Measurements from ENCODE around the gene CDC42EP4.

The CDC42EP4 gene

DNA sequence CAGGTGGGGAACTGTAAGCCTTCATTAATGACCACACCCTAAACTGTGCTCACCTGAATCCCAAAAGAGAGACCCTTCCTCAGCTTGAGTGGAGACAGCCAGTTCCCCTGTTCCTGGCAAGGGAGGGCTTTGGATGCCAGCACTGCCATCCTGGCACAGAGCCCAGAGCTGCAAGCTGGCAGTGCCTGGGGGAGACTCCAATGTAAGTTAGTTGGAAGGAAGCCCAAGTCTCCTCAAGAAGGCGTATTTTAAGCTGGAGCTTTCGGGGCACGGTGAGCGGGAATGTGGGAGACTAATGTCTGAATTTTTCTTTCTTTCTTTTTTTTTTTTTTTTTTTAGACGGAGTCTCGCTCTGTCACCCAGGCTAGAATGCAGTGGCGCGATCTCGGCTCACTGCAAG, 4.7 kb downstream of the CDC42EP4 start:
- H3K4me3 ChIP-seq (ENCODE audit: low read depth, low read length): no peak overlapping the region
- DNase-seq (ENCODE audit: low read depth): no peak
- TF ChIP-seq, protein P1, sequence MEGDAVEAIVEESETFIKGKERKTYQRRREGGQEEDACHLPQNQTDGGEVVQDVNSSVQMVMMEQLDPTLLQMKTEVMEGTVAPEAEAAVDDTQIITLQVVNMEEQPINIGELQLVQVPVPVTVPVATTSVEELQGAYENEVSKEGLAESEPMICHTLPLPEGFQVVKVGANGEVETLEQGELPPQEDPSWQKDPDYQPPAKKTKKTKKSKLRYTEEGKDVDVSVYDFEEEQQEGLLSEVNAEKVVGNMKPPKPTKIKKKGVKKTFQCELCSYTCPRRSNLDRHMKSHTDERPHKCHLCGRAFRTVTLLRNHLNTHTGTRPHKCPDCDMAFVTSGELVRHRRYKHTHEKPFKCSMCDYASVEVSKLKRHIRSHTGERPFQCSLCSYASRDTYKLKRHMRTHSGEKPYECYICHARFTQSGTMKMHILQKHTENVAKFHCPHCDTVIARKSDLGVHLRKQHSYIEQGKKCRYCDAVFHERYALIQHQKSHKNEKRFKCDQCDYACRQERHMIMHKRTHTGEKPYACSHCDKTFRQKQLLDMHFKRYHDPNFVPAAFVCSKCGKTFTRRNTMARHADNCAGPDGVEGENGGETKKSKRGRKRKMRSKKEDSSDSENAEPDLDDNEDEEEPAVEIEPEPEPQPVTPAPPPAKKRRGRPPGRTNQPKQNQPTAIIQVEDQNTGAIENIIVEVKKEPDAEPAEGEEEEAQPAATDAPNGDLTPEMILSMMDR (IDR thresholded peaks at IDR 0.05; ENCODE audit: insufficient read depth, low read depth, low read length, missing control alignments): no peak

DNA sequence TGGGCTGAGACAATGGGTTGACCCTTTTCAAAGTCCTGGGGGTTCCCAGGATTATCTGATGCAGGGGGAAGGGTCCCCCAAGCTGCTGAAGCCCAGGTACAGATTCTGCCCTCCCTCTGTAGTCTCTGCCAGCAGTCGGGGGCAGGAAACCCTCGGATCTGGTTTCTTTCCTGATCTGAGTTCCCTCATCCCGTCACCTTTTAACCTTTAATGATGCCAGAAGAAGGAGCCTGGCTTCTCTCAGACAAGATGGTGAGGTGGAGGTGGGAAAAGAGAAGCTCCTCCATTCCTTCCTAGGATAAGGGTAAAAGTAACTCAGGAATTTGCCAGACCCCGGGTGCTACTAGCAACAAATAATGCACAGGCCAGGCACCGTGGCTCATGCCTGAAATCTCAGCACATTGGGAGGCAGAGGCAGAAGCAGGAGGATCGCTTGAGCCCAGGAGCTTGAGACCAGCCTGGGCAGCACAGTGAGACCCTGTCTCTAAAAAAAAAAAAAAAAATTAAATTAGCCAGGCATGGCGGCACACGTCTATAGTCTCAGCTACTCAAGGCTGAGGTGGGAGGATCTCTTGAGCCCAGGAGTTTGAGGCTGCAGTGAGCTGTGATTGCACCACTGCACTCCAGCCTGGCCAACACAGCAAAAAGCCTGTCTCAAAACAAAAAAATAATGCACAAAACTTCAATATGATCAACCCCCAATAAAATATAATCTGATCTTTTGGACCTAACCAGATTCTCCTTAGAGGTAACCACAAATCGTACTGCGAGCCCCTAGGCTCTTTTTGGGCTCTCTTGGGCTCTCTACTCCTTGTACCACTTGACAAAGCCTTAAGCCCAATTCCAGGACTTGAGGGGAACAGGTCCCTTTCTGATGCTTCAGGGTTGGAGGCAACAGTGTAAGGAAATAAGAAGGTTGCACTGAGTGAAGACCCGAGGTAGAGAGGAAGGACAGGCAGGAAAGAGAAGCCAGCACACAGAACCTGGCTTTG, 5.7 kb downstream of the CDC42EP4 start:
- no peak overlapping the region for H3K4me3 ChIP-seq (ENCODE audit: low read depth, low read length)
- no peak for DNase-seq (ENCODE audit: low read depth)
- TF ChIP-seq, protein P1 (IDR thresholded peaks at IDR 0.05; ENCODE audit: insufficient read depth, low read depth, low read length, missing control alignments): no peak

DNA sequence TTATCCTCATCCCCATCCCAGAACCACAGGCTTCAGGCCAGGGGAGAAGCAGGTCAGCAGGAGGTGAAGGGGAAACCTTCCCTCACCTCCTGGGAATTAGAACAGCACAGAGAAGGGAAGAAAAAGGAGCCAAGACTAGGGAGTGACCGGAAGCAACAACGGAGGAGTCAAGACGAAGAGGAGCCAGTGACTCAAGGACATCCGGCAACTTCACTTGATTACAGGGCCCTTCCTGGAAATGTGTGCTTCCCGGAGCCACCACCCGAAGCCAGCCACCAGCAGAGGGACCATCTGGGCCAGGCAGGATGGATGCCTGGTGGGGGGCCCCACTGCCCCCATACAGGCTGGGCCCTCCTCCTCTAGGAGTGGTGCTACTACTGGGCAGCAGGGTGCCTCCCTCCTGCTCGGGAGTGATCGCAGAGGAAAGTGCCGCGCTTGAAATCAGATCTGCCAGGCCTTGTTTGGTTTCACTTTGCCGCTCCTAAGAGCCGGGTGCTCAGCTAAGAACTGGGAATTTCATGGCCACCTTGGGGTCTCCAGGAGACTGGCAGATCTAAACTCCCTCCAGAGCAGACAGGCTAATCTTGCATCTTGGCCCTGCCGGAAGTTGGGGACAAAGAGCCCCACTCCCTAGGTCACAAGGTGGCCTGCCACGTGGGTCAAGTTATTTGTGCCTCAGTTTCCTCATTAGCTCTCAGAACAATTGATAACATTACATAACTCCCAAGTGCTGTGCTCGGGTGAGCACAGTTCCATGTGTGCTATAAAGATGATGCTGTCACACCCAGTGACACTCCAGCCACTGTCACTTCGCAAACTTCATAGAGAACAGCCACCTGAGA, 6.6 kb downstream of the CDC42EP4 start:
- TF ChIP-seq, protein P1 (IDR thresholded peaks at IDR 0.05; ENCODE audit: insufficient read depth, low read depth, low read length, missing control alignments): no peak
- DNase-seq (ENCODE audit: low read depth): no peak
- peak overlapping the region; percentile 11; the same call in 1 of the 2 replicates for H3K4me3 ChIP-seq (ENCODE audit: low read depth, low read length)

DNA sequence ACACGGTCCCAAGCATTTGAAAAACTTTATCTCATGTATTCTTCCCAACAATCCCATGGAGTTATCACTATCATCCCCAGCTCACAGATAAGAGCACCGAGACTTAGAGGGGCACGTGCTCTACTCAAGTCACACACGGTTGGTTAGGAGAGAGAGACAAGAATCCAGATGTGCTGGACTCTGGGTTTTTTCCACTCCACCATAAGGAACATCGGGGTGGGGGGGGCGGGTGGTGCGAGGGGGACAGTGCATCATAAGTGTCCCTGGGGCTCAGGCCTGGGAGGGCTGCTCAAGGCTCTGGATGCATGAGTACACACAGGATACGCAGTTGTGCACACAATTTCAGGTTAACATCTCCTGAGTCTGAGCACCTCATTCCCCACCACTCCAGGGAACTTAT, 7.4 kb downstream of the CDC42EP4 start:
- no peak for DNase-seq (ENCODE audit: low read depth)
- TF ChIP-seq, protein P1 (IDR thresholded peaks at IDR 0.05; ENCODE audit: insufficient read depth, low read depth, low read length, missing control alignments): no peak
- H3K4me3 ChIP-seq (ENCODE audit: low read depth, low read length): no peak overlapping the region

DNA sequence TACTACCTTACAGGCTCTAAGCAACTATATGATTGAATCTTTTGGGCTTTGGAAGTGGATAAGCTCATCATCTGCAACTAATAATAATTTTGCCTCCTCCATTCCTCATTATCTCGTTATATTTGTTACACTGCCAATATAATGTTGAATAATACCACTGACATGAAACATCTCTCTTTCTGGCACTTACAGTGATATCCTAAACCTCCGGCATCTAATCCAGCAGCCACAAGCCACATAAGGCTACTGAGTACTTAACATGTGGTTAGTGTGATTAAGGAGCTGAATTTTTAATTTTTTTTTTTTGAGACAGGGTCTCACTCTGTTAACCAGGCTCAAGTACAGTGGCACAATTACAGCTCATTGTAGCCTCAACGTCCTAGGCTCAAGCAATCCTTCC, 9.6 kb downstream of the CDC42EP4 start:
- TF ChIP-seq, protein P1 (IDR thresholded peaks at IDR 0.05; ENCODE audit: insufficient read depth, low read depth, low read length, missing control alignments): no peak
- no peak for DNase-seq (ENCODE audit: low read depth)
- H3K4me3 ChIP-seq (ENCODE audit: low read depth, low read length): no peak overlapping the region

DNA sequence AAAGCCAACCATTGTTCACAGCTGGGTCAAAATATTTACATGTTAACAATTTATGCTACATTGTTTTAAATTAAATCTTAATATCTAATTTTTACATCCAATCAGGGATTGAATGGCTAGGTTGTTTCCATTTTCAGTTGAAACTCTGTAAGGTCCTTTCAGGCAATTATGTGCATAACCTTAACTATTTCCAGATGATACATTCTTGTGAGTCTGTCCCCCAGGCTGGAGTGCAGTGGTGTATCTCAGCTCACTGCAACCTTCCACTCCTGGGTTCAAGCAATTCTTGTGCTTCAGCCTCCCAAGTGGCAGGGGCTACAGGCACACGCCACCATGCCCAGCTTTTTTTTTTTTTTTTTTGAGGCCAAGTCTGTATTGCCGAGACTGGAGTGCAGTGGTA, 10.4 kb downstream of the CDC42EP4 start:
- TF ChIP-seq, protein P1 (IDR thresholded peaks at IDR 0.05; ENCODE audit: insufficient read depth, low read depth, low read length, missing control alignments): no peak
- H3K4me3 ChIP-seq (ENCODE audit: low read depth, low read length): no peak overlapping the region
- no peak for DNase-seq (ENCODE audit: low read depth)

All from GM12865 (cell line).